Measurements from ENCODE around the gene PLAGL1. TPM values are rescaled to one million over a fixed set of nuclear protein-coding genes. Genes with fewer than 3 reads are reported as not detected.
"Not testable (repeated sequence)": the region's sequence is repeated elsewhere in the genome, so short reads cannot be mapped to it uniquely, and the experiment has no call there.

The PLAGL1 gene
- total RNA-seq, 4 donors from 2014 or later, result 21.7 to 39.2 (median 27.8) TPM

GRCh38 chr6:143929975-143930374 is 78.1 kb downstream of the PLAGL1 start:
- intact Hi-C loops (cut with DNase I; ENCODE audit: low total_unique reads), result no loop called here
- TF ChIP-seq POLR2A (IDR thresholded peaks at IDR 0.05) (no peak), CTCF (IDR thresholded peaks at IDR 0.05) (no peak)
- no peak for DNase-seq (ENCODE audit: low spot score in 2 of 2)
- H3K4me3 ChIP-seq (ENCODE audit: low read depth, poor library complexity, severe bottlenecking), result no peak overlapping the region

GRCh38 chr6:143928853-143929252 is 79.2 kb downstream of the PLAGL1 start:
- no peak overlapping the region for H3K4me3 ChIP-seq (ENCODE audit: low read depth, poor library complexity, severe bottlenecking)
- TF ChIP-seq CTCF (IDR thresholded peaks at IDR 0.05) (no peak), POLR2A (IDR thresholded peaks at IDR 0.05) (no peak)
- intact Hi-C loops (cut with DNase I; ENCODE audit: low total_unique reads), result no loop called here
- 85 to 97% methylated on average over 1 of the region's 1 CpG for WGBS, 2 donors
- DNase-seq (ENCODE audit: low spot score in 2 of 2), result no peak

GRCh38 chr6:143917026-143917425 is 91.0 kb downstream of the PLAGL1 start:
- WGBS, 2 donors, result 85 to 91% methylated on average over 4 of the region's 4 CpGs
- not testable (repeated sequence) for H3K4me3 ChIP-seq (ENCODE audit: low read depth, poor library complexity, severe bottlenecking); DNase-seq (ENCODE audit: low spot score in 2 of 2)
- intact Hi-C loops (cut with DNase I; ENCODE audit: low total_unique reads), result loop anchor here (5.0 kb wide), 1 partner anchor 770 kb away; no protein-coding TSS in a partner anchor

GRCh38 chr6:143912671-143913070 is 95.4 kb downstream of the PLAGL1 start:
- no peak for DNase-seq (ENCODE audit: low spot score in 2 of 2)
- H3K4me3 ChIP-seq (ENCODE audit: low read depth, poor library complexity, severe bottlenecking), result no peak overlapping the region
- intact Hi-C loops (cut with DNase I; ENCODE audit: low total_unique reads), result no loop called here
- 78 to 100% methylated on average over 1 of the region's 1 CpG for WGBS, 2 donors
- no peak for TF ChIP-seq CTCF (IDR thresholded peaks at IDR 0.05)
- TF ChIP-seq POLR2A (IDR thresholded peaks at IDR 0.05), result no peak

- intact Hi-C loops (cut with DNase I; ENCODE audit: low total_unique reads), result no loop called here
- 100% methylated on average over 1 of the region's 1 CpG for WGBS, 2 donors
- TF ChIP-seq POLR2A (IDR thresholded peaks at IDR 0.05) (no peak), CTCF (IDR thresholded peaks at IDR 0.05) (no peak)
- H3K4me3 ChIP-seq (ENCODE audit: low read depth, poor library complexity, severe bottlenecking), result no peak overlapping the region
- DNase-seq (ENCODE audit: low spot score in 2 of 2), result no peak
These were observed 97.0 kb downstream of the PLAGL1 start for GRCh38 chr6:143911028-143911427.

- intact Hi-C loops (cut with DNase I; ENCODE audit: low total_unique reads), result no loop called here
- WGBS, 2 donors, result 81 to 88% methylated on average over 2 of the region's 2 CpGs
- TF ChIP-seq CTCF (IDR thresholded peaks at IDR 0.05) (no peak), POLR2A (IDR thresholded peaks at IDR 0.05) (no peak)
- no peak overlapping the region for H3K4me3 ChIP-seq (ENCODE audit: low read depth, poor library complexity, severe bottlenecking)
- no peak for DNase-seq (ENCODE audit: low spot score in 2 of 2)
These were observed 105.2 kb downstream of the PLAGL1 start for GRCh38 chr6:143902827-143903226.

All from lower leg skin (tissue), 4 donors.